Fibroblast of skin of left biceps (primary cell): ENCODE data around the gene POM121.
"Not testable (repeated sequence)": the region's sequence is repeated elsewhere in the genome, so short reads cannot be mapped to it uniquely, and the experiment has no call there.

ENCODE experiments used
- DNase-seq, 2 experiments: peaks; one replicate each; pipeline ENCODE4 v3.0.0-alpha.2; 2013; ENCODE audit warnings: low read depth in 2 of 2

Gene POM121

DNA sequence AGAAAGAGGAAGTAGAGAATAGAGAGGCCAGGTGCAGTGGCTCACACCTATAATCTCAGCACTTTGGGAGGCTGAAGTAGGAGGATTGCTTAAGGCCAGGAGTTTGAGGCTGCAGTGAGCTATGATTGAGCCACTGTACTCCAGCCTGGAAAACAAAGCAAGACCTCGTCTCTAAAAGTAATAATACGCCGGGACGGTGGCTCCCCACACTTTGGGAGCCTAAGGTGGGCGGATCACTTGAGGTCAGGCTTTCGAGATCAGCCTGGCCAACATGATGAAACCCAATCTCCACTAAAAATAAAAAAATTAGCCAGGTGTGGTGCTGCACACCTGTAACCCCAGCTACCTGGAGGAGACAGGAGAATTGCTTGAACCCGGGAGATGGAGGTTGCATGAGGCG lies 70.6 kb downstream of the POM121 start:
- DNase-seq = not testable (repeated sequence)

DNA sequence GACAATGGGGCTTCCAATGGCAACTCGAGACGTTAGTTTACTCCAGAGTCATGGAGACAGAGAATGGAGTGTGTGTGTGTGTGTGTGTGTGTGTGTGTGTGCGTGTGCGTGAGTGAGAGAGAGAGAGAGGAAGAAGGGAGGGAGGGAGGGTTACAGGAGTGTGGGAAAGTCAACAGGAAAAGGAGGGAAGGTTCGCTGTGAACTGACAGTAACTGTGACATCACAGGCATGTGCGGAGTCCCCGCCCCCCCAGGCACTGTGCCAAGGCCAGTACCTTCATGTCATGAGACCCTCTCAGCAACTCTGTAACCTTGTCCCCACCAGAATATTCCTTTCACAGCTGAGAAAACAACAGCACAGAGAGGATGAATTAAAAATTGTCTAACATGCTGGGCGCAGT lies 72.6 kb downstream of the POM121 start:
- DNase-seq = not testable (repeated sequence)

DNA sequence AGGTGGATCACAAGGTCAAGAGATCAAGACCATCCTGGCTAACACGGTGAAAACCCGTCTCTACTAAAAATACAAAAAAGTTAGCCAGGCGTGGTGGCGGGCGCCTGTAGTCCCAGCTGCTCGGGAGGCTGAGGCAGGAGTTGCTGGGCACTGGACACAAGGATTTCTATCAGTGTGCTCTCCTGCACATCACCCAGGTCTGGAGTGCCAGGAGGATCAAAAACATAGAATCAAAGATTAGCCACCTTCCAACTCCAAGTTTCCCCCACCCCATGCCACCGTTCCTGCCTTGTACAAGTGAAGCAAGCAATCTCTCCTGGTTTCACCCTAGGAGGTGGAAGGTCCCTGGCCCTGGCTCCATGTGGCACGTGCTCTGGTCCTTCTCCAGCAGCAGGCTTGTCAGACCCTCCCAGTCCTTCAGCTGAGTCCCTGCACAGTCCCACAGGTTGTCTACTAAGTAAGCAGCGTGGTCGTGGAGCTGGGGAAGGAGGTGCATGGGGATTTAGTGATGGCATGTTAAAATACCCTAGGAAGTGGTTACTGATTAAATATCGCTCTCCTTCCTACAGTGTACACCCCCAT lies 73.1 kb downstream of the POM121 start:
- not testable (repeated sequence) for DNase-seq
